HG03139 (cell line): ENCODE results near the gene KCNH5.

Experiments
- ATAC-seq: cut with Tn5 transposase; IDR thresholded peaks from one replicate; pipeline ENCODE4 v1.9.1; 2021; ENCODE audit not compliant: unreplicated experiment

KCNH5 gene

GRCh38 chr14:63009495-63009894, 35.8 kb downstream of the KCNH5 start:
- no peak for ATAC-seq

GRCh38 chr14:63006531-63006930, 38.7 kb downstream of the KCNH5 start:
- no peak for ATAC-seq

GRCh38 chr14:62994096-62994495, 51.2 kb downstream of the KCNH5 start:
- ATAC-seq: no peak

- no peak for ATAC-seq
Observed at GRCh38 chr14:62988967-62989366, 56.3 kb downstream of the KCNH5 start.

DNA sequence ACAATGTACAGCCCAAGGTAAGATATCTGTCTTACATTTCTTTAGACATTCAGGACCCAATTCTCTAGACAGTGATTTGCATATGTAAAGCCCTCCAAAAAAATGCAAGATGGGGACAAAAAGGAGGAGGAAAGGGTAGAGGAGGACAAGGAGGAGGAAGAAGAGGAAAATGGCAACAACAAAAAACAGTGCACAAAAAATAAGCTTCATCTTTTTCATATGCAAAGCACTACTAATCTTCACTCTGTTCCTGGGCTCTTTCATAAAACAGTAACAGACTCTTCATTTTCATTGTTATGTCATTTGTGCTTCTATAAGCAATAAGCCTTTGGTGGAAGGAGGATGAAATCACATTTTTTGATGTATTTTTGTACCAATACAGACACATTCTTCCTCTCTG, 61.4 kb downstream of the KCNH5 start:
- ATAC-seq: no peak

DNA sequence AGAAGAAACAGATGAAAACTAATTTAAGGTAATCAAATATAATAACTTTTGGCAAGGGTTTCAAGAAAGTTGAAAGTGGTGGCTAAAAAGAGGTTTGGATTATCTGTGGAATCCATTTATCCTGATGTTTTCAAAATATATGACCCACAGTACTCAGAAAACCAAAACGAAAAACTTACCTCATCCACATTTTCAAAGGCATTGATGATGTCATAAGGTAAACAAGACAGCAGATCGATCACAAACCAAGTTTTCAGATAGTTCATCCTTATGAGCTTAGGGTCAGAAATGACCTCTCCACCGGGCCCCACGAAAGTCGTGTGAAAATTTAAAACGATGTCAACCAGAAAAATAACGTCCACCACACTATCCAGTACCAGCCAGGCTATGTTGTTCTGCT, 64.6 kb downstream of the KCNH5 start:
- no peak for ATAC-seq

DNA sequence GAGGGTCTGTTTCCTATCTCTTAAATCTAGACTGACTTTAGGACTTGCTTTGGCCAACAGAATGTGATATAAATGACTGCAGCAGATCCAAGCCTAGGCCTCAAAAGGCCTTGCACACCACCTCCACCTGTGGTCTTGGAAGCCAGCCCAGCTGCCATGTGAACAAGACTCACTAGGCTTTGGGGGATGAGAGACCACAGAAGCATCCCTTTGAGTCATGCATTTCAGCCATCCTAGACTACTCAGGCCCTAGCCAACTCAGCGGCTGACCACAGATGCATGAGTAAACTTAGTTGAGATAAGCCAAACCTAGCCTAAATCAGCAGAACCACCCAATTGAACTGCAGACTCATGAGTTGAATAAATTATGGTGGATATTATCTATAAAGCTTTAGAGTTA, 87.7 kb downstream of the KCNH5 start:
- no peak for ATAC-seq

- ATAC-seq: no peak
Observed at GRCh38 chr14:62956413-62956812, 88.8 kb downstream of the KCNH5 start.

GRCh38 chr14:62954165-62954564, 91.1 kb downstream of the KCNH5 start:
- ATAC-seq: no peak

DNA sequence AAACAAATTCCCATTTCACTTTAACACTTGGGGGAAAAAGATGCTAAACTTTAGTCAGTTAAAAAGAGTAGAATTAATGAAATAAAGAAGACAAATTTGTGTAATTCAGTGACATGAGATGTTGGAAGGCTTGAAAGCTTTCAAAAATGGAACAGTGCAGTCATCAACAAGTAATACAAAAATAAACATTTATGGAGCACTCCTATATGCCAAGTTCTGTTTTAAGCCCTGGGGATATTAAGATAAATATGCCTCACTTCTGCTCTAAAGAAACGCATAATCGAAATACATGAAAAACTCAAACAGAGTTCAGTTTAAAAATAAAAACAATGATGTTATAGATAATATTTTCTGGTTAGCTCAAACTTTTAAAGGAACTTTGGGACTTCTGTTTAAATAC, 93.0 kb downstream of the KCNH5 start:
- ATAC-seq: no peak

DNA sequence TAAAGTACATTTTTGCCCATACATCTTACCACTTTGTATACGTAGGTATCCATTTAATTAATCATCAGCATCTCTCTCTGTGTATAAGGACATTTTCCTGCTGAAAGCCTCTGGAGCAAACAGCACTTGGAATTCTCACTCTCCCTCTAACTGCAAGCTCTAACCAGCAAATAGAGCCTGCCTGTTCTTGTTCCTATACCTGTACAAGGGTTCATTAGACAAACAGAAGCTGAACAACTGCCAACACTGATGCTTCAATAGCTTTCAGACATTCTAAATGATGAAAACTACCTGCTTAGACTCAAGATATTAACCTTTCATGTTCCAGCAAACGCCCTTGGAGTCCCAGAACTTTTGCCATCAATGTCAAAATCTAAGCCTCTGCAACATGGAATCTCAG, 98.0 kb downstream of the KCNH5 start:
- ATAC-seq: no peak

GRCh38 chr14:62946221-62946620, 99.0 kb downstream of the KCNH5 start:
- ATAC-seq: no peak

- ATAC-seq: no peak
Observed at GRCh38 chr14:62943202-62943601, 102.1 kb downstream of the KCNH5 start.

DNA sequence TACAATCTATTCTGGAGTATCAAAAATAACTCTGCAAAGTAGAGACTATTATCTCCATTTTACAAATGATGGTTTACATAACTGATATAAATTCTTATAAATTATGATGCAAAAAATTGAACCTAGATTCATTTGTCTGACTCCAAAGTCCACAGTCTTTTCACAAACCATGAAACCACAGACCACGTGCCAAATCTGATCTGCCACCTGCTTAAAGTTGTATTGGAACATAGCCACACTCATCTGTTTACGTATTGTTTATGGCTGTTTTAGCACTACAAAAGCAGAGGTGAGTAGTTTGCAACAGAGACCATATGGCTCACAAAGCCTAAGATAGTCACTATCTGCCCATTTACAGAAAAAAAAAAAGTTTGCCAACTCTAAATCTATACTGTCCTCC, 105.3 kb downstream of the KCNH5 start:
- no peak for ATAC-seq

DNA sequence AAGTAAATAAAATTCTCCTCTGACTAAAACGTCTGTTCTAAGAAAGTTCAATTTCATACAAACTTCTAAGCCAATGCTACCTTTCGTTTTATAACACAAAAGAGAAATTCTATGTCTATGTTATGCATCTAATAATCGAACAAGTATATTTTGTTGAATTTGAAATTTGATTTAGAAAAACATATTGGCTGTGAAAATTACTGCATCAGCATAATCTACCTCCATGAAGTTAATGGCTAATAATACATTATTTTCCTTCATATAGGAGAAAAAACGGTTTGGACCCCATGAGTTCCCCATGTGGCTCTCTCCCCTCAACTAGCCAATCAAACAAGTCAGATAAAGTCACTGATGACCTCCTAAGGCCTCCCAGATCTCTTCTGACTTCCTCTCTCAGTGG, 106.5 kb downstream of the KCNH5 start:
- ATAC-seq: no peak

- ATAC-seq: no peak
Observed at GRCh38 chr14:62934439-62934838, 110.8 kb downstream of the KCNH5 start.

DNA sequence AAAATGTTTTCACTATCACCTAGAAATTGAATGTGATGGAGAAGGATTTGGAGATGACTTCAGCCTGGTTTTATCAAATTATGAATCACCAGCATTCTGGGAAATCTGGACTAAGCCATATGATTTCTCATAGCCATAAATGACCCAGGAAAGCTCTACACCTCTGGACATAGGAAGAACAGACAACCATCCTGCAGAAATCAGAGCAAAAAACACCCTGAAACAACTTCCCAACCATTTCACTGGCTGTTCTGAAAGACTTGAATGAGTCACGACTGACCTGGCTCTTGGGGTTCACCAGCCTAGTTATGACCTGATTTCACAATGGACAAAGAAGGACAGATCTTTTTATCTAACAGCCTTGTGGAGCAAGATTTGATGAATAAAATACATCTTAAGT, 123.8 kb downstream of the KCNH5 start:
- ATAC-seq: no peak

- ATAC-seq: no peak
Observed at GRCh38 chr14:62916551-62916950, 128.7 kb downstream of the KCNH5 start.

DNA sequence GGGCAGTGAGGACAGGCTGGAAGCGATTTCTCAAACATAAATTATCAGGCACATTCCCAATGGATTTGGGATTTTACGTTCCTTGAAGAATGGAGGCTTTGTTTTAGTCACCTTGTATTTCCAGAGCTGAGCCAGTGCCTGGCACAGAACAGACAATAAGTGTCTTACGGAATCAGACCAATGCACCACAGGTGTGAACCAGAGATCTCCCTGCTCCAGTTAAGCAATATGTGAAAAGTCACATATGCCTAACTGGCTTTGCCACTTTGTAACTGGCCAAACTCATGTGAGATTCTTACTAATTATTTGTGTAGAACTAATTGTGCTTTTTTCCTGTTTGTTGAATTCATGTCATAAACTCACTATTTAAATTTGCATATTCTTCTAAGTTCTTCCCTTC, 130.4 kb downstream of the KCNH5 start:
- no peak for ATAC-seq

- ATAC-seq: no peak
Observed at GRCh38 chr14:62914025-62914424, 131.2 kb downstream of the KCNH5 start.

- no peak for ATAC-seq
Observed at GRCh38 chr14:62908506-62908905, 136.8 kb downstream of the KCNH5 start.

DNA sequence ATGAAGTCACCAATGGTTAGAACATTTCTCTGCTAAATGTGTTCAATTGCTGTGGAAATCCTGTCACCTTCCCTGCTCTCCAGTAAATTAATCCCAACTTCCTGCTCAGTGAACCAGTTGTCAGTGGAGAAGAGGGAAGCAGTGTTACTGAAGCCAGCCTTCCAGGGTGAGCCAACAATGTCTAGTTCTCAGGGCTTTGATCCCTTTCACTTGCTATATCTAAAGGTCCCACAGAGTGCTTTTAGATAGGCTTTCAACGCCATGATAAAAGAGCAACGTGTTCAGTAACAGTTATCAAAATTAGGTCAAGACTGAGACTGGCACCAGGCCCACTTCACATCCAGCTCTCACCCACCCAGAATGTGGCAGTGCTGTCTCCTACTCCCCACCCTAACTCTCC, 139.7 kb downstream of the KCNH5 start:
- no peak for ATAC-seq

GRCh38 chr14:62897771-62898170, 147.5 kb downstream of the KCNH5 start:
- no peak for ATAC-seq

- no peak for ATAC-seq
Observed at GRCh38 chr14:62896932-62897456, 148.3 kb downstream of the KCNH5 start.
